Left lung (tissue), 10 donors: Measurements from ENCODE around the gene EFL1. TPM values are rescaled to one million over a fixed set of nuclear protein-coding genes. Genes with fewer than 3 reads are reported as not detected.

Source experiments
- ATAC-seq: fragments of 200-7000 bp; cut with Tn5 transposase; one replicate; pipeline ENCODE4 v1.9.1; 2020; ENCODE audit warnings: moderate library complexity
- DNase-seq, 4 donors: peaks; one replicate each; pipeline ENCODE4 v3.0.0-alpha.2; 2013 to 2020
- H3K27ac ChIP-seq, 2 donors: fragments of 200-600 bp; sonication (generic) in 1 of 2; one replicate each; pipeline versions ENCODE4 v1.5.0 to v1.8.0; 2020 to 2021
- H3K27me3 ChIP-seq, 2 donors: fragments of 200-600 bp; sonication (generic) in 1 of 2; one replicate each; pipeline versions ENCODE4 v1.5.0 to v1.8.0; 2020 to 2021
- H3K36me3 ChIP-seq, 2 donors: fragments of 200-600 bp; sonication (generic) in 1 of 2; one replicate each; pipeline versions ENCODE4 v1.5.0 to v1.8.0; 2020 to 2021
- H3K4me1 ChIP-seq, 2 donors: fragments of 200-600 bp; one replicate each; pipeline ENCODE4 v1.8.0; 2021
- H3K4me3 ChIP-seq, 2 donors: fragments of 200-600 bp; sonication (generic) in 1 of 2; one replicate each; pipeline versions ENCODE4 v1.5.0 to v1.8.0; 2020 to 2021; ENCODE audit warnings: mild to moderate bottlenecking in 1 of 2
- H3K9me3 ChIP-seq, 2 donors: fragments of 200-600 bp; sonication (generic) in 1 of 2; one replicate each; pipeline versions ENCODE4 v1.5.0 to v1.8.0; 2020 to 2021
- CTCF ChIP-seq, 2 donors: fragments of 200-600 bp; sonication (generic) in 1 of 2; IDR thresholded peaks; one replicate each; pipeline versions ENCODE4 v1.5.0 to v1.8.0; 2021; ENCODE audit warnings: antibody characterized with exemption in 2 of 2
- intact Hi-C, 2 donors: fragments of 100-400 bp; cut with DNase I; formaldehyde crosslinking; loops; one replicate each; pipeline versions ENCODE4 v1.11.2 to v1.14.2; 2022
- polyA plus RNA-seq, 6 donors: library from polyadenylated mRNA; unstranded; fragments of 120-200 nt; gene quantifications; one replicate each; pipeline ENCODE4 v1.2.1, GENCODE V29; 2013; ENCODE audit not compliant: insufficient read length in 6 of 6
- total RNA-seq, 2 donors: library from RNA; stranded (reverse); fragmentation: NEBNext Ultra II Directional; extraction: Animal tissue kit (Norgen Biotek cat#: 25700); gene quantifications; one replicate each; pipeline ENCODE4 v1.2.1, GENCODE V29; 2021
- donor health status: DM: no; HTN: yes; CAD: no.
- donor health status: DM: no; HTN: no; CAD: no.

EFL1 gene
- total and polyA plus RNA-seq, 8 donors: 14.7 to 21.8 (median 18.0) TPM

- Histone ChIP-seq H3K4me3 (no peak overlapping the region), H3K36me3 (no peaks in the 10 kb centered on the region), H3K9me3 (no peaks in the 10 kb centered on the region), H3K4me1 (no peaks in the 10 kb centered on the region), H3K27me3 (no peaks in the 10 kb centered on the region), H3K27ac (no peak overlapping the region)
- peak in 1 of 4 donors; percentile 46 for DNase-seq
- no peak for TF ChIP-seq CTCF (IDR thresholded peaks at IDR 0.05)
- peak; percentile 71 for ATAC-seq
- intact Hi-C loops: no loop called here
Measured at GRCh38 chr15:82122746-82123400, 139.7 kb downstream of the EFL1 start.

GRCh38 chr15:82118040-82118439 is 144.5 kb downstream of the EFL1 start:
- Histone ChIP-seq H3K36me3 (peaks cover 0 to 8% of the 10 kb centered on the region in 2 donors), H3K4me3 (no peak overlapping the region), H3K4me1 (no peaks in the 10 kb centered on the region), H3K9me3 (no peaks in the 10 kb centered on the region), H3K27ac (no peak overlapping the region), H3K27me3 (no peaks in the 10 kb centered on the region)
- intact Hi-C loops: no loop called here
- TF ChIP-seq CTCF (IDR thresholded peaks at IDR 0.05): no peak
- ATAC-seq: no peak
- no peak for DNase-seq

GRCh38 chr15:82117296-82117695 is 145.2 kb downstream of the EFL1 start:
- no peak overlapping the region for H3K4me3 ChIP-seq
- intact Hi-C loops: no loop called here

GRCh38 chr15:82114660-82115059 is 147.9 kb downstream of the EFL1 start:
- intact Hi-C loops: no loop called here
- Histone ChIP-seq H3K4me1 (no peaks in the 10 kb centered on the region), H3K27me3 (no peaks in the 10 kb centered on the region), H3K4me3 (no peak overlapping the region), H3K9me3 (no peaks in the 10 kb centered on the region), H3K27ac (no peak overlapping the region), H3K36me3 (peaks cover 0 to 8% of the 10 kb centered on the region in 2 donors)
- DNase-seq (no peak), ATAC-seq (no peak)
- TF ChIP-seq CTCF (IDR thresholded peaks at IDR 0.05): no peak

More at GRCh38 chr15:82117296-82117695, 145.2 kb downstream of the EFL1 start:
- H3K27ac ChIP-seq: no peak overlapping the region
- ATAC-seq (no peak), DNase-seq (no peak)
- H3K36me3 ChIP-seq: peaks cover 0 to 8% of the 10 kb centered on the region in 2 donors
- H3K4me1 ChIP-seq: no peaks in the 10 kb centered on the region
- no peaks in the 10 kb centered on the region for H3K27me3 ChIP-seq
- no peaks in the 10 kb centered on the region for H3K9me3 ChIP-seq
- no peak for TF ChIP-seq CTCF (IDR thresholded peaks at IDR 0.05)

GRCh38 chr15:82113106-82113715 is 149.3 kb downstream of the EFL1 start:
- Histone ChIP-seq H3K36me3 (peaks cover 0 to 8% of the 10 kb centered on the region in 2 donors), H3K27ac (no peak overlapping the region), H3K4me1 (no peaks in the 10 kb centered on the region), H3K4me3 (no peak overlapping the region), H3K27me3 (no peaks in the 10 kb centered on the region), H3K9me3 (no peaks in the 10 kb centered on the region)
- ATAC-seq: no peak
- intact Hi-C loops: no loop called here
- no peak for TF ChIP-seq CTCF (IDR thresholded peaks at IDR 0.05)
- DNase-seq: no peak
